Stimulated activated CD4-positive, alpha-beta T cell treated with anti-CD3 and anti-CD28 coated beads, TNF-alpha, amount 100 ng/mL, for 48 hours (primary cell): ENCODE data around the gene DNAJC4.

ENCODE experiments used
- DNase-seq, 3 donors: peaks; one replicate each; pipeline ENCODE4 v3.0.0-alpha.2; 2020; ENCODE audit warnings: low read depth in 3 of 3

The DNAJC4 gene

GRCh38 chr11:64208796-64209562 is 21.4 kb upstream of the DNAJC4 start:
- DNase-seq = no peak

- no peak for DNase-seq
Observed at GRCh38 chr11:64209563-64209843, 20.8 kb upstream of the DNAJC4 start.

- DNase-seq = no peak
Observed at GRCh38 chr11:64210301-64211020, 19.9 kb upstream of the DNAJC4 start.

- DNase-seq = no peak
Observed at GRCh38 chr11:64211181-64211872, 19.0 kb upstream of the DNAJC4 start.

- no peak for DNase-seq
Observed at GRCh38 chr11:64216879-64217278, 13.5 kb upstream of the DNAJC4 start.

GRCh38 chr11:64218628-64219353 is 11.6 kb upstream of the DNAJC4 start:
- DNase-seq = no peak

- no peak for DNase-seq
Observed at GRCh38 chr11:64219354-64219684, 11.0 kb upstream of the DNAJC4 start.

GRCh38 chr11:64219755-64220154 is 10.6 kb upstream of the DNAJC4 start:
- DNase-seq = no peak

- no peak for DNase-seq
Observed at GRCh38 chr11:64220271-64220670, 10.1 kb upstream of the DNAJC4 start.

GRCh38 chr11:64220798-64221197 is 9.6 kb upstream of the DNAJC4 start:
- no peak for DNase-seq

GRCh38 chr11:64222651-64223000 is 7.7 kb upstream of the DNAJC4 start:
- DNase-seq = no peak

- DNase-seq = no peak
Observed at GRCh38 chr11:64223001-64223651, 7.2 kb upstream of the DNAJC4 start.

- DNase-seq = no peak
Observed at GRCh38 chr11:64224151-64224890, 6.0 kb upstream of the DNAJC4 start.

- DNase-seq = no peak
Observed at GRCh38 chr11:64224891-64225607, 5.3 kb upstream of the DNAJC4 start.

- DNase-seq = peak; percentile 86 to 95 (median 88)
Observed at GRCh38 chr11:64225608-64226506, 4.5 kb upstream of the DNAJC4 start, which contains the start of the genes NUDT22 and TRPT1. TSS of gene NUDT22 (plus strand) at chr11:64226274. CDS start at chr11:64226653, 379 bp downstream. TSS of gene TRPT1 (minus strand) at chr11:64226186. CDS start at chr11:64225860, 326 bp downstream.

GRCh38 chr11:64226507-64227051 is 3.8 kb upstream of the DNAJC4 start:
- DNase-seq = peak in 1 of 3 donors; percentile 51

GRCh38 chr11:64227405-64227956 is 2.9 kb upstream of the DNAJC4 start:
- DNase-seq = no peak

- no peak for DNase-seq
Observed at GRCh38 chr11:64229090-64229743, 1.1 kb upstream of the DNAJC4 start.
